Neural cell (in vitro differentiated cells): Measurements from ENCODE around the gene SLC12A4.

Experiments
- EP300 ChIP-seq: fragments of 450-650 bp; conservative IDR thresholded peaks from 2 replicates; pipeline ENCODE4 v1.6.1; 2014; ENCODE audit warnings: antibody characterized with exemption, mild to moderate bottlenecking, moderate library complexity; ENCODE audit not compliant: poor library complexity, severe bottlenecking
- RAD21 ChIP-seq: fragments of 450-650 bp; conservative IDR thresholded peaks from 2 replicates; pipeline ENCODE4 v1.6.1; 2014; ENCODE audit warnings: antibody characterized with exemption, mild to moderate bottlenecking, moderate library complexity
- TAF1 ChIP-seq: IDR thresholded peaks from 2 replicates; pipeline ENCODE4 v1.6.1; 2012; ENCODE audit warnings: low read depth
- TF ChIP-seq, protein P1 (sequence below): fragments of 450-650 bp; IDR thresholded peaks from 2 replicates; pipeline ENCODE4 v1.5.1; 2014; ENCODE audit warnings: antibody characterized with exemption, mild to moderate bottlenecking, moderate library complexity; ENCODE audit not compliant: poor library complexity, severe bottlenecking

GRCh38 chr16:67965668-67966548 lies 2.5 kb downstream of the SLC12A4 start:
- TF ChIP-seq EP300 (no peak), RAD21 (no peak), TAF1 (no peak)
- TF ChIP-seq, protein P1, sequence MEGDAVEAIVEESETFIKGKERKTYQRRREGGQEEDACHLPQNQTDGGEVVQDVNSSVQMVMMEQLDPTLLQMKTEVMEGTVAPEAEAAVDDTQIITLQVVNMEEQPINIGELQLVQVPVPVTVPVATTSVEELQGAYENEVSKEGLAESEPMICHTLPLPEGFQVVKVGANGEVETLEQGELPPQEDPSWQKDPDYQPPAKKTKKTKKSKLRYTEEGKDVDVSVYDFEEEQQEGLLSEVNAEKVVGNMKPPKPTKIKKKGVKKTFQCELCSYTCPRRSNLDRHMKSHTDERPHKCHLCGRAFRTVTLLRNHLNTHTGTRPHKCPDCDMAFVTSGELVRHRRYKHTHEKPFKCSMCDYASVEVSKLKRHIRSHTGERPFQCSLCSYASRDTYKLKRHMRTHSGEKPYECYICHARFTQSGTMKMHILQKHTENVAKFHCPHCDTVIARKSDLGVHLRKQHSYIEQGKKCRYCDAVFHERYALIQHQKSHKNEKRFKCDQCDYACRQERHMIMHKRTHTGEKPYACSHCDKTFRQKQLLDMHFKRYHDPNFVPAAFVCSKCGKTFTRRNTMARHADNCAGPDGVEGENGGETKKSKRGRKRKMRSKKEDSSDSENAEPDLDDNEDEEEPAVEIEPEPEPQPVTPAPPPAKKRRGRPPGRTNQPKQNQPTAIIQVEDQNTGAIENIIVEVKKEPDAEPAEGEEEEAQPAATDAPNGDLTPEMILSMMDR = no peak
